GM18858 (cell line): Measurements from ENCODE around the gene ZKSCAN4.
A peak's percentile ranks its signal among the peaks of the same experiment; 100 is the strongest.

Source experiments
- ATAC-seq: cut with Tn5 transposase; IDR thresholded peaks from one replicate; pipeline ENCODE4 v1.9.1; 2021; ENCODE audit not compliant: unreplicated experiment

The ZKSCAN4 gene

DNA sequence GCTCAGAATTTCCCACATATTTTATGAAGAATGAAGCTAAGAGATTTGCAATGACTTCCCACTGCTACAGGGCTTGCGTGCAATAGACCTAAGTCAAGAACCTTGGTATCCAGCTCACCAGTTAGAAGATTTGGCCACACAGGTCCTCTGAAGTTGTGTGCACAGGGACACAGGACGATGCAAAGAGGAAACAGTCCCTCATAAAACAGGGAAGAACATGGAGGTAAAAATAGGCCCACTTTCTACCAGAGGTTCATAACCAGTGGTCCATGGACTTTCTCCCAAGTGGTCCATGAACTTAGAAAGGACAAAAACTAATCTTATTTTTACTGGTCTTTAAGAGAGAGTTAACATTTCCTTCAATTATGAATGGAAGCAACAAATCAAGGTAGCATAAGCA, 1.3 kb downstream of the ZKSCAN4 start:
- ATAC-seq, result no peak

DNA sequence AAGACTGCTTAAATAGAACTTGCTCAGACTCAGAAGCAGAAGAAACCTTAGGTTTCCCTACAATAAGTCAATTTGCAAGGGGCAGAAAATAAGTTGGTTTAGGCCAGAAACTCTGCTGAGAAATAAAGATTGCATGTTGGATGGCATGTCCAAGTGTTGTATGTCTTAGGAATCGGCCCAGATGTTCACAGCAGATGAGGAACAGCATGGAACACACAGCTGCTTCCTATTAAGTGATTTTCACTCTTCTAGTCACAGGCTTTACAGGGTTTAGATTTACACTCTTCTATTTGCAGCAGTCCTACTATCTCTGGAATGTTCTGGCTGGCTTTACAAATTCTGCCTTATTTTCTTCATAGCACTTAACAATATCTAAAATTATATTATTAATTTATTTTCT, 3.2 kb downstream of the ZKSCAN4 start:
- no peak for ATAC-seq

DNA sequence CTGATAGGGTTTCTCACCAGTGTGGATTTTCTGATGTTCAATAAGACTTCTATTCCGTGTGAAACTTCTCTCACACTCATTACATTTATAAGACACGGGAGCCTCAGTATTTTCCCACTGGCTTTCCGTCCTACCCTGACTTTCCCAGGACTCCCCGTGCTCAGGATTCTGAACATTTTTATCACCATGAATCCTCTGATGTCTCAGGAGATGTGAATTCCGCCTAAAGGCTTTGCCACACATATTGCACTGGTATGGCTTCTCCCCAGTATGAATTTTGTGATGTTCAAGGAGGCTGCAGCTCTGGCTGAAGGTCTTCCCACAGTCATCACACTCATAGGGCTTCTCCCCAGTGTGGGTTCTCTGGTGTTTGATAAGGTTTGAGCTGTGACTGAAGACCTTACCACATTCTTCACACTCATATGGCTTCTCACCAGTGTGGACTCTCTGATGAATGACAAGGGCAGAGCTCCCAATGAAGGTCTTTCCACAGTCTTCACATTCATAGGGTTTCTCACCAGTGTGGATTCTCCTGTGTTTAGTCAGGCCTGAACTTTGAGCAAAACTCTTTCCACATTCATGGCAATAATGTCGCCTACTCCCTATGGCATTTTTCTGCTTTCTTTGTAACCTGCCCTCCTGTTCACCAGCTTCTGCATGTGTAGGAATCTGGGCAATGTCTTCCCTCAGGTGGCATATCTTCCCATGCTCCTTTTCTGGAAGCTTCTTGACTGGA, 6.7 kb downstream of the ZKSCAN4 start:
- ATAC-seq, result no peak

DNA sequence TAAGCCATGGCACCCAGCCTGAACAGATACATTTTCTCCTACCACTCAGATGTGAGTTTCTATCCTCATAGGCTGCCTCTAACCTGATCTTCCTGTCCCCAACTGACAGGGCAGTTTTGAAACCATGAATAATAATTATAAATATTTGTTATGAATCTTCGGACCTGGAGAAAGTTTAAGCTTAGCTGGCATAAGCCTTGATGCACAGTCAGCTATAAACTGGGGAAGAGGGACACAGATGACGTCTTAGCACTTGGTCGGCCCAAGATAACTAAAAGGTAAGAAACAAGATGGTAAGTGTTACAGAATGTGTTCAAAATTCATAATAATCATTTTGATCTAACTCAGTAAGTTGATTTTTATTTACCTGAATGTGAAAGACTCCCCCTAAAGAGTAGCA, 8.1 kb downstream of the ZKSCAN4 start:
- ATAC-seq, result no peak

DNA sequence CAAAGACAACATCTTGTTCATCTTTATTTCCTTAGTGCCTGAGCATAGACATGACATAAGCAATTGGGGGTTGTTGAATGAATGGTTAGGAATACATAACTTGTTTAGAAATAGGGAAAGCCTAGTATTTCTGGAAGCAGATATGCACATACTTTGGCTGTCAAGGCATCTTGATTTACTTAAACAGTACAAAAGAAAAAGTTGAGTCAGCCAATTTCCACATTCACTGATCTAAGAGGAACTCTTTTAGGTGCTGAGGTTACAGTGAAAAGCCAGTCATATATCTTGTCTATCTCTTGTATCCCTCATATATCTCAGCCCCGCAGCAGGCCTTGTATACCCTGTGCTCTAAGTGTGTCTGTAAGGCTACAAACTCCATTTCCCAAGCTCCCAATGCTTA, 11.6 kb downstream of the ZKSCAN4 start:
- no peak for ATAC-seq

DNA sequence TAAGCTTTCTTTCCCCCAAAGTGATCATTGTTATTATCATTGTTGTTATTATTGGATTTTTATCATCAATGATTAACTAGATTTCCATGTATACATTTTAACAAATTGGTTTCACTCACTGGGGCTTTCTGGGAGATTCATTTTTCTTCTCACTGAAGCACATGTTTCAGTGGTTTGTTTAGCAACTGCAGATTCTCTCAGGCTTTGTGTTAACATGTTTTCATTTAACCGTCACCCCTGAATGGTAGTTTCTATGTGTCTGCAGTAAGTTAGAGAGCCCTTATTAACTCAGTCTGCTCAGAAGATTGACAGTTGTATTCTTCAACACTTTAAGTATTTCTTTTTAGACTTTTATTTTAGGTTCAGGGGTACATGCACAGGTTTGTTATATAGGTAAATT, 12.4 kb downstream of the ZKSCAN4 start:
- ATAC-seq, result no peak

DNA sequence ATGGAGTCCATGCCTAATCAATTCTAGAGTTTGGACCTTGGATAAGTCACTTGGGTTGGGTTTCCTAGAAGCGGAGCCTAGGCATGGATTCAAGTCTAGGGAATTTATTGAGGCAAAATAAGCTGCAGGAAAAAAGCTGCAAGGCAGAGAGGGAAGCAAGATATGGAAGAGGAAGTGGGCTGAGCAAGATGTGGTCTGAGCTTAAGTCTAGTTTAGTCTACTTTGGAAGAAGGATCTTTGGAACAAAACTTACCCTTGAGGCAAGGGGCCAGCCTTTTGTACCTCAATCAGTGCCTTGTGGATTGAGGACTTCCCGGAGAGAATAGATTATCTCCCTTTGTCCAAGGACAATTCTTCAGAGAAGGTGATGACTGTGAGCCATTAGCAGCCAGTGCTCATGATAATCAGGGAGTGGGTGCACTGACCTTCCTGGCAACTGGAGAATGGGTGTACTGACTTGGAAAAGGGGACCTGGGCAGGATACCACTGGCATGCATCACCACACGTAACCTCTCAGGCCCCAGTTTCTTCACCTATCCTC, 16.1 kb downstream of the ZKSCAN4 start:
- no peak for ATAC-seq

DNA sequence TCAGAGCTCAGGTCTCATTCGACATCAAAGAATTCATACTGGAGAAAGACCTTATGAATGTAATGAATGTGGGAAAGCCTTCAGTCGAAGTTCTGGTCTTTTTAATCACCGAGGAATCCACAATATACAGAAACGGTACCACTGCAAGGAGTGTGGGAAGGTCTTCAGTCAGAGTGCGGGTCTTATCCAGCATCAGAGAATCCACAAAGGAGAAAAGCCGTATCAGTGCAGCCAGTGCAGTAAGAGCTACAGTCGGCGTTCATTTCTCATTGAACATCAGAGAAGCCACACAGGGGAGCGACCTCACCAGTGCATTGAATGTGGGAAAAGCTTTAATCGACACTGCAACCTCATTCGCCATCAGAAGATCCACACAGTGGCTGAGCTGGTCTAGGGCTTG, 19.3 kb downstream of the ZKSCAN4 start:
- ATAC-seq, result no peak

DNA sequence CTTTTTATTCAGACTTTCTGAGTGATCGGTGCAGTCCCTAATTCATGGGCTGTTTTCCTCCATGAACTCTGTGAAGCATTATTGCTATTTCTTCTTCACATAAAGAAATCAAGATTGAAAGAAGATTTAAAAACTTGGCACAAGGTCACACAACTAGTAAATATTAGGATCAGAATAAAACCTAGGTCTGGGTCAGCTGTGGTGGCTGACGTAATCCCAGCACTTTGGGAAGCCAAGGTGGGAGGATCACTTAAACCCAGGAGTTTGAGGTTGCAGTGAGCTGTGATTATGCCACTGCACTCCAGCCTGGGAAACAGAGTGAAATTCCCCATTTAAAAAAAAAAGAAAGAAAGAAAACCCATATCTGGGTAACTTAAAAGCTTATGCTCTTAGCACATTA, 25.6 kb downstream of the ZKSCAN4 start:
- no peak for ATAC-seq

DNA sequence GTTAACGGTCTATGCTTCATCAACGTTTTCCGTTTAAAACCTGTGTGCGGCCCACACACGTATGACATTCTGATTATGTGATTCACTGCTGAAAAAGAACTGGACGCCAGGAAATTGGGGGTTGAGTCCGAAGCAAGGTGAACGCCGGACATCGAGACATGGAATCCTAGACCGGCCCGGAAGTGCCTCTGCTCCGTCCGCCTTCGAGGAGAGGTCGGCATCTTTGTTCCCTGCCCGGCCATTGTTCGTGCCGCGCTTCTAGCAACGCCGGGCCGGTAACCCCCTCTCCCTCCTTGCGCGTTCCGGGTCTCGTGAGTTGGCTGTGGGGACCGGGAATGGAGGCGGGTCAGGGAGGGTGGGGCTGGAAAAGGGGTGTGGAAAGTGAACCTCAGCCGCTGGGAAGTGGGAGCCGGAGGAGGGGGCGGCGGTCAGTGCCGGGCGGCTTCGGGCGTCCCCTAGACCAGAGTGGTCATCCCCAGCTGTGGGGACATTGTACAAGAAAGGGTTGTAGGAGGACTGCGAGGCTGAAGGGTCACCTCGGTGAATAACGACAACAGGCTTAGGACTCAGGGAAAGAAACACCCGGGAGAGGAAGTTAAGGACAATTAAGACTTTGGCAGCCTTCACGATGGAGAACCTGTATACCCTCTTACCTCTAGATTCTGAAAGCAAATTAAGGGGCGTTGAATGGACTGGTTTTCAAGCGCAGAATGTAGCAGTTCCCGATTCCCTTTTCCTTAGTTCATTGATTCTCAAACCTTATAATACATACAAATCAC, 26.8 kb downstream of the ZKSCAN4 start, which contains the start of gene ZSCAN9:
Gene ZSCAN9, plus strand, starts transcription at position 220 of the 779 bp plus-strand sequence. CDS start 1,810 bp downstream, outside the sequence.
- ATAC-seq, result peak; percentile 63

DNA sequence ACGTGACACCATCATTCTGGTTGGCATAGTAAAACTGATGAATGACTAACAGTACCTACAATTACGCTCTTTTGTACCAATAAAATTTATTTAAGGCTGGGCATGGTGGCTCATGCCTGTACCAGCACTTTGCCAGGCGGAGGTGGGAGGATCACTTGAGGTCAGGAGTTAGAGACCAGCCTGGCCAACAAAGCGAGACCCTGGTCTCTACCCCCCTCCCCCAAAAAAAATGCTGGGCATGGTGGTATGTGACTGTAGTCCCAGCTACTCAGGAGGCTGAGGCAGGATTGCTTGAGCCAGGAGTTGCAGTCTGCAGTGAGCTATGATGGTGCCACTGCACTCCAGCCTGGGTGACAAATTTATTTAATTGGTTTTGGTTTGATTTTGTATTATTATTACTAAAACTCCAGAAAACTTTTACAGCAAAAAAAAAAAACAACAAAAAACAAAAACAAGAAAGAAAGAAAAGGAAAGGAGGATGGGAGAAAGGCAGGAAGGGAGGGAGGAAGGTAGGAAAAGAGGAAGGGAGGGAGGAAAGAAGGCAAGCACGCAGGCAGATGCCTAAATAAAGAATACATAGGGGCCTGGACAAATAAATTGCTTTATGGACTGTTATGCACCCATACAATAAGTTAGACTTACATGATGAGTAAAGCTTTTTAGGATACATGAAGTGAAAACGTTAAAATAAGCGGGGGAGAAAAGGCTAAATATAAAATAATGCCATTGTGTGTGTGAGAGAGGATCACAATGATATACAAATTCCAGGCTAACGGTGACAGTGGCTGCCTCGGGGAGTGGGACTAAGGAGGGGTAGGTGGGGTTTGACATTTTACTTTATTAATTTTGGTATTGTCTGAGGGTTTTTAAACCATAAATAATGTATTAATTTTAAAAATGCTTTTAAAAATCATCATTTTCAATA, 27.7 kb downstream of the ZKSCAN4 start:
- no peak for ATAC-seq

DNA sequence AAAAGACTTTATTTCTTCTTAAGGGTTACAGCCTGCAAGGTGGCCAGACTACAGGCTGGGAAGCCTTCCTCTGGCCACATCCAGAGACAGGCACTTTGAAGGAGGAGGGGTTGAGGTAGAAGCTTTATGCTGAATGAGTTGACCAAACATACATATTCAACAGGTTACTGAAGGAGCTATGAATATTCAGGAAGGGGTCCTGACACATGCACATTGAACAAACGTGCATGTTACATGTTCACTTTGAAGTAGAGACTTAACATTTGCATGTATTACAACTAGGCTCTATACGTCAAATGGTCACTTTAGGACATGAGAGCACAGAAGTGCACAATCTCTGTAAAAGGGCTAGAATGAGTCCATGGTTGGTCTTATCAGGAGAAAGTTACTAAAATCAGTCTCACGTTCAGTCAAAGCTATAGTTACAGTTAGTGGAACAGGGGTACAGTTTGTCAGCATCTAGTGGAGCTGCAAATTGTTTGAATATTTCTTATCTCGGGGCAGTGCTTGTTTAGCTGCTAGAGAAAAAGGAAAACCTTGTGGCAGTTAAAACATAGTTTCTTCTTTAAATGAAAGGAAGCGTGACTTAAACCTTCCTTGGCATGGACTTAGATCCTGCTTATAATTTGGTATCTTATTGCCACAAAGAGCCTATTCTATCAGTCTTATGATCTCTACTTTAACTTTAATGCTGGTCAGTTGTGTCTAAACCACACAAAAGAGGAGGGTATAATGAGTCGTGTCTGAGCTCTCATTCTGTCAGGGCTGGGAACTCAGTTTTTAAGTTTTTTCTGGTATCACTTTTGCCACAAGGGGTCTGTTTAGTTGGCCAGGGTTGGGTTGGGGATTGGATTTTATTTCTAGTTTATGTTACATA, 31.6 kb downstream of the ZKSCAN4 start:
- no peak for ATAC-seq

DNA sequence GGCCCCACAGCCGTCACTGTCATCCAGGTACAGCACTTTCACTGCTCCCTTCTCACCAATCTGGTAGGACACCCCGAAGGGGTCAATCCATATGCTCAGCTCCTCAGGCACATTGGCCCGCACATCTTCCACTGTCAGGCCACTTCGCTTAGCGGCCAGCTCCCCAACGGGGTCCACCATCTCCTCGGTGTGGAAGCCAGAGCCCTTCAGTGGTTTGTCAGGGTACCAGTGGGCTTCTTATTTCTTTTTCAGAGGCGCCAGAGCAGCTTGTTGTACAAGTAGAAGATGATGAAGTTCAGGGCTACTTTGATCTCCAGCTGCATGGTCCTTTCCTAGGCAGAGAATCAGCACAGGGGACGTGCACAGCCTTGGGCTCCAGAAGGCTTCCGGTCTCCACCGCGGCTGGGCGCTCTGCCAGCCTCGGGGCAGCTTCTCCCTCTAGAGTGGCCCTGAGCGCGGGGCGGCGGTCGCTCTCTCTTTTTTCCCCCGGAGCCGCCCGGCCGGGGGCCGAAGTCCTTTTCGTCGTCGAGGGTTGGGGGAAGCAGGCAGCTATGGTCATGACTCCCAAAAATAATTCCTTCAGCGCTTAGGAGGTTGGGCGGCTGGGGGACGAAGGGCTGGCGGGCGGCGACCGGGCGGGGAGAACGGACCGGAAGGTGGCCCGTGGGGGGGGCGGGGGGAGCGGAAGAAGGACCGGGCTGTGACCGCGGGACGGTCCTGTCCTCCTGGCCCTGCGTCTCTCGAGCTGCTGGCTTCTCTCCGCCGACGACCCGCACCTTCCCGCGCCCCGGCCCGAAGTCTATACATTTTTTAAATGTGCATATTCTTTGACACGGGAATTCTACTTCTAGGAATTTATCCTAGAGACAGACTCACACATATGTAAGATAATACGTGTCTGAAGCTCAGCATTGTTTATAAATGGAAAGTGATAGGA, 33.5 kb downstream of the ZKSCAN4 start:
- ATAC-seq, result peak; percentile 52

DNA sequence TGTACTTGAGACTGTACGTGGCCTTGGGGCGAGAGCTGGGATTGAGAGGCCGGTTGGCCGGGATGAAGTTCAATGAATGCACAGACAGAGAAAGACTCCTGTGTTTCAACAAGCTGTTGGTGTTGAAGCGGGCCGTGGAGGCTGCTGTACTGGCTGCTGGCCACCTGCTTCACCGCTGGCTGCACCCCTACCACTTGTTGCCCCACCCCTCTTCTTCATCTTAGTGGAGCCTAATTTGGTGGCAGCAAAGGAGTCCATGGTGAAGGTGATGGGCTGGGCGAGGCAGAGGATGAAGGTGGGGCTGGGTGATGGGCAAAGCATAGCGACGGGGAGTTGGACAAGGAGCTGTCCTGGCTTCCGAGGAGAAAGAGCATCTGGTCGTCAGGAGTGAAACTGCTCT, 34.2 kb downstream of the ZKSCAN4 start:
- no peak for ATAC-seq

DNA sequence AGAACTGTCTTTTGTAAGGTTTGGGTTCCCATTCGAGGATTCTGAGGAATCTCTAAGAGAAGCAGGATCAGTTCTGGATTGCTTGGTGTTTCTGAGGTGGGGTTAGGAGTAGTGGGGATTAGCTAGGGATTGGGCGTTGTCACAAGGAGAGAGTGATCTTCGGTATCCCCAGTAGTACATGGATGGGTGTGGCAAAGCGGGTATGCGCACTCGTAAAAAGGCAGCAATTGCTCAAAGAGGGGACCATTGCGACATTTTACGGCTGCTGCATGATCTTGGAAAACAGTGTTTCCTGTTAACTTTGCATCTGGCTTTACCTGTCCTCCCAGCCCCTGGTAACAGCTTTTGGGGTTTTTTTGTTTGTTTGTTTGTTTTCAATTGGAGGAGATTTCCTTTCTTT, 36.6 kb downstream of the ZKSCAN4 start:
- no peak for ATAC-seq

DNA sequence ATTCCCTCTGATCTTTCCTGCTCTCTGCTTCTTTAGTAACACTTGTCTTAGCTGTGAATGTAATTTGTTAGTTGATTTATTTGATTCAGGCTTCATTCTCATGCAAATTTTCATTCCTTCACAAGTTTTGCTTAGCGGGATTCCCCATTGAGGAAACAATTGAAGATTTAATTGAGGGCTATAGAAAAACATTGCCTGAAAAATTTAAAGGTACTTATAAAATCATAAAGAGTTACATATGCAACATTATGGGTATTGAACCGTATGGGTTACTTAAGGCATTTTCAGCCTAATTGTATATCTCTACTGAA, 38.9 kb downstream of the ZKSCAN4 start:
- no peak for ATAC-seq

DNA sequence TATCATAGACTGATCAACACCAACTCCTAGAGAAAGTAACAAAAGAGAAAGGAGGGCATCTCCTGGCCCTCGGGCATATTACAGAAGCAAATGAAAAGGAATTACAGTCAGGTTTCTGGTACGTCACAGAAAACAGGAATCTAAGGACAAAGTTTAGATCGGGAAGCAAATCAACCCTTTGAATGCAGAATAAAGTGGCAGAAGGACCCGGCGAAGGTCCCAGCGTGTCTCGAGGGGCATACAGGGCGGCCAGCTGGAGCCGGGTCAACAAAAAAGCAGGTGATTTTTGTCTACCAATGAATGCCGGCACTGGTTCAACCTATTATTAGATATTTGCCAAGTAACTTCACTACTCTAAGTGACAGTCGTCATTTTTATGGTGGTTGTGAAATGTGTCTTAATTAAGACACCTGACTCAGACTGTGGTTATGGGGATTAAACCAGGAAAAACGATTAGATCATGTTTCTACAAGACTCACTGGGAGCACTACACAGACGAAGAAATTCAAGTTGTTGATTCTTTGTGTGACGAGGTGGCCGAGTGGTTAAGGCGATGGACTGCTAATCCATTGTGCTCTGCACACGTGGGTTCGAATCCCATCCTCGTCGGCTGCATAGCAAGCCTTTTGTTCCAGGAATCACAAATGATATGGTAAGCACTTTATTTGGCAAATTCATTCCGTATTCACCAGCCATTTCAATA, 39.4 kb downstream of the ZKSCAN4 start:
- peak; percentile 48 for ATAC-seq

DNA sequence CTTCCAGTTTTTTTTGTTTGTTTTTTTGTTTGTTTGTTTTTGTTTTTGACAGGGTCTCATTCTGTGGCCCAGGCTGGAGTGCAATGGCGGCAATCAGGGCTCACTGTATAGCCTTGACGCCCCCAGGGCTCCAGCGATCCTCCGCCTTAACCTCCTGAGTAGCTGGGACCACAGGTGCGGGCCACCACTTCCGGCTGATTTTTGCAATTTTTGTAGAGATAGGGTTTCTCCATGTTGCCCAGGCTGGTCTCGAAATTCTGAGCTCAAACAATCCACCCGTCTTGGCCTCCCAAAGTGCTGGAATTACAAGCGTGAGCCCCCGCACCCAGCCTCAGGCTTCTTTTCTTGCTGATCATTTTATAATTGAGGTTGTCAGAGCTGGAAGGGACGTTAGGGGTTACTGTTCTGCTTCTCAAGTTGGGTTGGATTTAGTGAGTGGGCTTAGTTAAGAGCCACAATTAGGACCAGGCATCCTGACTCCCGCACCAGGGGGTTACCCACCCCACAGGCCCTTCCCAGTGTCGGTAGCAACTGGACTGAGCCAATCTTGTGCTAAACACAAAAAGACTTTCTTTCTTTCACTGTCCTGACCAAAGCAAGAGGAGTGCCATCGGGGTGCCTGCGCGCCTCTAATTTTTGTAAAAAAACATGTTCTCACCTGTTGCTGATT, 40.1 kb downstream of the ZKSCAN4 start:
- no peak for ATAC-seq
